ENCODE results near the gene ABCG8.

Gene ABCG8

GRCh38 chr2:43927442-43927841 lies 88.7 kb downstream of the ABCG8 start:
- DNase-seq, result no peak

GRCh38 chr2:43931293-43931692 lies 92.5 kb downstream of the ABCG8 start:
- no peak for DNase-seq

All from activated CD8-positive, alpha-beta memory T cell treated with anti-CD3 and anti-CD28 coated beads, Interleukin-2, amount 50 U/mL, for 48 hours (primary cell).